Suprapubic skin (tissue), 3 donors: ENCODE data around the gene STAC2.

Experiments used
- CTCF ChIP-seq, 2 donors: fragments of 200-600 bp in 1 of 2; fragments of 450-650 bp in 1 of 2; sonication (generic) in 1 of 2; IDR thresholded peaks; one replicate each; pipeline ENCODE4 v1.5.1; 2016 to 2019; ENCODE audit warnings: antibody characterized with exemption in 2 of 2, mild to moderate bottlenecking in 1 of 2, moderate library complexity in 1 of 2
- POLR2A ChIP-seq, 2 donors: fragments of 450-650 bp; IDR thresholded peaks; one replicate each; pipeline ENCODE4 v1.6.1; 2017; ENCODE audit warnings: antibody characterized with exemption in 2 of 2, mild to moderate bottlenecking in 2 of 2, moderate library complexity in 2 of 2

GRCh38 chr17:39252788-39253460 is 27.2 kb upstream of the STAC2 start:
- TF ChIP-seq CTCF (IDR thresholded peaks at IDR 0.05) (no peak), POLR2A (IDR thresholded peaks at IDR 0.05) (no peak)
